Stimulated activated CD4-positive, alpha-beta T cell treated with anti-CD3 and anti-CD28 coated beads, Interleukin-2, amount 100 ng/mL, for 4 hours (primary cell): ENCODE results near the gene LY6G6F.
"Not testable (repeated sequence)": the region's sequence is repeated elsewhere in the genome, so short reads cannot be mapped to it uniquely, and the experiment has no call there.

Experiments used
- DNase-seq: peaks from one replicate; pipeline ENCODE4 v3.0.0-alpha.2; 2020; ENCODE audit warnings: low read depth

LY6G6F gene

GRCh38 chr6:31702819-31703716 lies 3.6 kb upstream of the LY6G6F start, which contains the start of gene ABHD16A:
Gene ABHD16A, minus strand, starts transcription at chr6:31703324. Its CDS starts 43 bp downstream, at chr6:31703281.
- DNase-seq = peak; percentile 96

DNA sequence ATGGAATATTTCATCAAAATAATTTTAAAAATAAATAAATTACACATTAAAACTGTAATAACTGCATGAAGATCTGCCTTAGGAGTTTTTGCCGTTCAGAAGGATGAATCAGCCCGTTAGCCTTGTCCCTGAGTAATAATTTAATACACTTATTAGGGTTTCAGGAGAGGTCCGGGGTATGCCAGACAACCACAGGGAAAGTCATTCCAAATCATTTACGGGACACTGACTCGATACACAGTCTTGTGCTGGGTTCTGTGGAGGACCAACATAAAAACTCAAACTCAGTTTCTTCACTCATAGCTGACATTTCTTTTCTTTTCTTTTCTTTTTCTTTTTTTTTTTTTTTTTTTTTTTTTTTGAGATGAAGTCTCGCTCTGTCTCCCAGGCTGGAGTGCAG lies 735 bp upstream of the LY6G6F start:
- DNase-seq = no peak

- no peak for DNase-seq
Observed at GRCh38 chr6:31707701-31708100, 1.0 kb downstream of the LY6G6F start.

DNA sequence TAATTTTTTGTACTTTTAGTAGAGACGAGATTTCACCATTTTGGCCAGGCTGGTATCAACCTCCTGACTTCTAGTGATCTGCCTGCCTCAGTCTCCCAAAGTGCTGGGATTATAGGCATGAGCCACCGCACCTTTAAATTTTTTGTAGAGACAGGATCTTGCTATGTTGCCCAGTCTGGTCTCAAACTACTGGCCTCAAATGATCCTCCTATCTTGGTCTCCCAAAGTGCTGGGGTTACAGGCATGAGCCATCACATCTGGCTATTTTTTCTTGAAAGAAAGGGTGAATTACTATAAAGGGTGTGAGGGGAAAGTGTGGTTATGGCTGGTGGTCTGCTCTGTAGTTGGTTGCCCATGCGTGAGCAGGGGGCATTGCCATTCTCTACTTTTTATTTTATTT lies 1.6 kb downstream of the LY6G6F start:
- no peak for DNase-seq

- DNase-seq = not testable (repeated sequence)
Observed at GRCh38 chr6:31709157-31709556, 2.5 kb downstream of the LY6G6F start.

DNA sequence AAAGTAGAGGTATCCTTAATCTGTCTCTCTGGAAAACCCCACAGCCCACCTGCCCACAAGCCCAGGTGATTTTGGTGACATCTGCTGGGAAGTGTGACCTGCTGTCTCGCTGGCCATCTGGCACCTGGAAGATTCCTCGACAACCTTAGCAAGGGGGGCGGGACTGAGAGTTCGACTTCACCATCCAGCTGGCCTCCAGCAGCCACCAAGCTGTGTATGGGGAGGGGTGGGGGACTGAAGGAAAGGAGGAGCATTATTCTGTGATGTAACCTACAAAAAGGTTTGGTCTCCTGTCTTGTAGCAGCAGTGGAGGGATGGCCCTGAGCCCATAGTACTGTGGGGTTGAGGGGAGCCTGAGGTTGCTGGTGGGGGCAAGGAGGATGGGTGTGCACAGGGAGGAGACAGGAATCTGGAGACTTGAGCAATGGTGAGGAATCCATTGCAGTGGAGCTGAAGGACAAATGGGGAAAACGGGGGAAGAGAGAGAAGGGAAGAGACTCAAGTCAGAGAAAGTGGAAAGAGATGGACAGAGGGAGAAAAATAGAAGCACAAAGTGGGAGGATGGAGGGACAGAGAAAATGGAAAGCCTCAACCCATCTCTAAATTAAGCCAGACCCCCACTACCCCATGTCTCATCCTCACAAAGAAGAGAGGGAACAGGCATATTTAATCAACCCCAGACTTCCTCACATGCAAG lies 4.0 kb downstream of the LY6G6F start:
- no peak for DNase-seq

DNA sequence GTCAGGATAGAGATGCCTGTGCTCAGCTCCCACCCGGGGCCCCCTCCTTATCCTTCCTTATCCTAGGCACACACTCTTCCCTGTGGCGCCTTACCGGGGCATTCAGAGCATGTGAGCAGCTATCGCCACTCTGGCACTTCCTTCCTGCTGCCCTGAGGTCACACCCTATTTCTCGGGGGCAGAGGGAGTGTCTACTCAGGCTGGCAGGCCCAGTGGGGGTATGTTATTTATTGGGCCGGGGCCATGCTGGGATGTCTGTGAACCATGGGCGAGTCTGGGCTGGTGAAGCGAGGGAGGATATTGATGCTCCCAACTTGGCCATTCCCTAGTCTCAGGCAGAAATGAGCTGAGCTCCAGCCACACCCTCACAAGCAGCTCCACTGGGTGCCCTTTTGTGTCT lies 4.6 kb downstream of the LY6G6F start:
- no peak for DNase-seq

DNA sequence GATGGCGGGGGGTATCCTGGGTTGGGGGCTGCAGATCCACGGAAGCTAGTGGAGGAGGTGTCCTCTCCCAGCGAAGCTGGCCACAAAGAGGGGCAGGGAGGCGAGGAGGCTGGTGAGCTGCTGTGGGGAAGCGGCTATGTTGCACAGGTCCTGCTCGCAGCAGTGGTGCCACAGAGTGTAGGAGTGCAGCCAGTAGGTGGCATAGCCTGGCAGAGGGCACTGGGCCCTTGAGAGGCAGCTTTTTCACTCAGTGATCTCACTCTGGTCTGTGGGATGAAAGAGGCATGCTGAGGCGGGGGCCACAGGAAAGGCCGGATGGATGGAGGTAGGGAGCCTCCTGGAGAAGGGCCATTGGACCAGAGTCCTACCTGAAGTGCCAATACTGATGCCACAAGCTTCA lies 5.6 kb downstream of the LY6G6F start:
- no peak for DNase-seq

GRCh38 chr6:31713465-31713864 lies 6.8 kb downstream of the LY6G6F start:
- no peak for DNase-seq

GRCh38 chr6:31713991-31714684 lies 7.5 kb downstream of the LY6G6F start:
- no peak for DNase-seq

DNA sequence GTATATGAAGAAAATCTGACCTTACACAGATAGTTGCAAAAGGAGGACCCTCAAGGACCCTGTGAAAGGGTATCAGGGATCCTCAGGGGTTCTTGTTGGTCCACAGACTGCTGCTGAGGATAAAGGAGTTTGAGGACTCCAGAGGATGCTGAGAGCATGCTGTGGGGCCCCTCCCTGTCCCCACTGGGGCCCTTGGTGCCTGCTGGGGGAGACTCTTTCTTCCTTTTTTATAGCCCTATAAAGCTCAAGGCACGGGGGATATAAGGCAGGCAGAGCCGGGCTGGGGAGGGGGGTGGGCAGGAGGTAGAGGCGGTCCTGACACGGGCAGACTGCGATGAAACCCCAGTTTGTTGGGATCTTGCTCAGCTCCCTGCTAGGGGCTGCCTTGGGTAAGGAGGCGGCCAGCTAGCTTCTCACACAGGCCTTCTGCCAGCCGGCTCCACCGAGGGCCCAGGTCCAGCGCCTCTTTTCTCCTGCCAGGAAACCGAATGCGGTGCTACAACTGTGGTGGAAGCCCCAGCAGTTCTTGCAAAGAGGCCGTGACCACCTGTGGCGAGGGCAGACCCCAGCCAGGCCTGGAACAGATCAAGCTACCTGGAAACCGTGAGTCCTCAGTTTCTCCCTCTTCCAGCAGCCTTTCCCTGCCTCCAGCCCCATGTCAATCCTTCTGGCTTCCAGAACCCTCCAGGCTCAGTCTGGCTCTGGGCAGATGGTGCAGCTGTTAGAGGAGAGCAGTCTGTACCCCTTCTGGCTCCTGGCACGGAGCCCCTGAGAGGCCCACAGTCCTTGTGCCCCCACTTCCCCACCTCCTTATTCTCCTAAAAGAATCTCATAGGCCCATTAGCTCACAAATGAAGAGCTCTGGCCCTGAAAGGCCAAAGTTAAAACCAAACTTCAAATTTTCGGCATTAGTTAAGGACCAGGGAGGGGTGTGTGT lies 8.6 kb downstream of the LY6G6F start, which contains the start of gene LY6G6D:
Gene LY6G6D, plus strand, starts transcription at position 327 of the 937 bp plus-strand sequence. Its CDS starts 8 bp downstream, at position 335.
- no peak for DNase-seq

DNA sequence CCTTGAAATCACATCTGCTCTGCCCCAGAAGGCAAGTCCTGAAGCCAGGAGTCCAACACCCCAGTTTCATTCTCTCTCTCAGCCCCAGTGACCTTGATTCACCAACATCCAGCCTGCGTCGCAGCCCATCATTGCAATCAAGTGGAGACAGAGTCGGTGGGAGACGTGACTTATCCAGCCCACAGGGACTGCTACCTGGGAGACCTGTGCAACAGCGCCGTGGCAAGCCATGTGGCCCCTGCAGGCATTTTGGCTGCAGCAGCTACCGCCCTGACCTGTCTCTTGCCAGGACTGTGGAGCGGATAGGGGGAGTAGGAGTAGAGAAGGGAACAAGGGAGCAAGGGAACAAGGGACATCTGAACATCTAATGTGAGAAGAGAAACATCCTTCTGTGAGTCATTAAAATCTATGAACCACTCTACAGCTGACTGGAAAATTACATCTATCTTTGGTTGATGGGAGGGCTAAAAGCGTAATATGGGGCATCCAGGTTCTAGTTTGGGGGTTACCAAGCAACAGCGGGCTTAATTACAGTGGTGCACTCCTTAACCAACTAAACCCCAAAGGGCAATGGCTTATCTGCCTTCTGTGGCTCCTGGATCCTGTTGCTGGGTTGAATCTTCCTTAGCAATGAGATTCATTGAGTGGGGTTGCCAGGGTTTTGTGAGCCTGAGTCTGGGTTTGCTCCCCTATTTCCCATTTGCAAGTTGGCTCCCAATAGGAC lies 11.0 kb downstream of the LY6G6F start:
- DNase-seq = no peak

DNA sequence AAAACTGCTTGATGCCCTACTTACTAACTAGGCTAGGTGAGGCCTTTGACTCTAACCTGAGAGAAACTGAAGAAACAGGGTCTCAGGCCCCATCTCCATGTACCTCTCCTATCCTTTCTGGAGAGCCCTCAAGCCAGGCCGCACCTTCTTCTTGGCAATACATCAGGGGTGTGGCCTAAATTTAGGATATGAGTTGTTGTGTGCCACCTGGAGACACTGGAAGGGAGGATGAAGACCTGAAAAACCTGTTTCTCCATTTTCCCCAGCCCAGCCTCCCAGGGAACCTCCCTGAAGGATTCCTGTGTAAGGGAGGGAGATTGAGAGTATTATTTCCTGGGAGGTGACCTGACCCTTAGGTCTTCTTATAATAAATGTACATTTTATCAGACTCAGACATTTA lies 11.6 kb downstream of the LY6G6F start:
- no peak for DNase-seq

DNA sequence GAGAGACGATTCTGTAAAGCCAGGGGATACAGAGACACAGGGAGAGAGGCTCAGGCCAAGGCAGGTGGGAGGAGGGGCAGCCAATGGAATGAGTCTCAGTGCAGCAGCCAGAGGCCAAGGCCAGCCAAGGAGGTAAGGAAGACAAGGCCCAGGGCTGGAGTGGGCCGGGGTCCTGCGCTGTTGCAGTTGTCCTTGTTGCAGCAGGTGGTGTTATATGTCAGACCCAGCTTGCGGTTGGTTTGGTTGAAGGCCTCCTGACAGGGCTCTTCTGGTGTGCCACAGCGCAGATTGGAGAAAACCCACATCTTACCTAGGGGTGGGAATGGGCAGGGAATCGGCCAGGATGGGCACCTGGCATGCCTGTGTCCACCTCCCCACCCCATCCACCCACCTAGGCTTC lies 12.3 kb downstream of the LY6G6F start:
- no peak for DNase-seq

- no peak for DNase-seq
Observed at GRCh38 chr6:31720196-31720770, 13.6 kb downstream of the LY6G6F start.

DNA sequence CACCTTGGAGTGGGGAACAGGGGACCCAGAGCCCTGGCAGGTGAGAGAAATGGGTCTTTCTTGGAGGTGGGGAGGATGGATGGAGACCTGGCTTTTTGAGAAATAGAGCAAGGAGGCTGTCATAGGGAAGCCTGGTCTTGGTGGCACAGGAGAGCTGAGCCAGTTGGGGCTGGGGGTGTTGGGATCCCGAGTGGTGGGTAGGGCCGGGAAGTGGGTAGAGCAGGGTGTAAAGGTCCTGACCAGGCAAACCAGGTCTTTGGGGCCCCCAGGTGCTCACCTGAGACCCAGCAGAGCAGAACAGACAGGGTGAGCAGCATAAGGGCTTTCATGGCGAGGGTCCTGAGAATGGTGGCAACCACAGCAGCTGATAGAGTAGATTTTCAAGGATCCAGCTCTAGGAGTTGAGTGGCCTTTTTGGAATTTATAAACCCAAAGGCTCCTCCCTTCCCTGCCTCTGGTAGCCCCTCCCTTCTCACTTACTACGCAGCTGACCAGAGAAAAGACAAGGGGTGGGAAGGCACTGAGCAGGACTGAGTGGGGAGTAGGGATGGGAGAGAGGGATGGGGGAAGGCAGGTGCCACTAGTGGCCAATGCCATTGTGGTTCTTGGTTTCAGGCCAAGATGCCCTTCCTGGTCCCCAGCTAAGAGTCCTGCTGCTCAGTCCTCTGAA lies 14.8 kb downstream of the LY6G6F start, which contains the start of gene LY6G6C:
Gene LY6G6C, minus strand, starts transcription at position 396 of the 670 bp plus-strand sequence. Its CDS starts 67 bp downstream, at position 329.
- DNase-seq = no peak

DNA sequence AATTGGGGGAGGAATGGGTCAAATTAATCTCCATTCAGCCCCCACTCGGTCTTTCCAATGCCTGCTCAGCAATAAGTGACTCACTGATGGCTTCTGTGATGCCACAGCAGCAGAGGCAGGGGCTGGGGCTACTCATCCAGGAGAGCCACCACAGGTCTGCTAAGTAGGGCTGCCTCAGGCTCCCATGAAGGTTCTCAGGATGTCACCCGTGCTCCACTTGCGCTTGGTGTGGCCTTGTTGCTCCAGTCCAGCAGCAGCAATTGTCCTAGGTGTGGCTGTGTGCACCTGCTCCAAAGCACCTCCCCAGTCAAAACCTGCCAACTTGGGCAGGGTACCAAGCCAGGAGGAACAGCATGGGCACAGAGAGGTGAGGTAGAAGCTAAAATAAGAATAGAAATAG lies 15.5 kb downstream of the LY6G6F start:
- no peak for DNase-seq

- no peak for DNase-seq
Observed at GRCh38 chr6:31723245-31723979, 16.7 kb downstream of the LY6G6F start, which contains the start of gene MPIG6B. Gene MPIG6B, plus strand, starts transcription at chr6:31723373. Its CDS starts 11 bp downstream, at chr6:31723384.
